ENCODE results near the gene COPS3. TPM values are rescaled to one million over a fixed set of nuclear protein-coding genes. Genes with fewer than 3 reads are reported as not detected.

The COPS3 gene
- total and polyA plus RNA-seq, 3 donors from 2014 or later, result 128 to 198 (median 134) TPM

GRCh38 chr17:17217995-17218394 is 63.1 kb downstream of the COPS3 start:
- H3K9me3 ChIP-seq, result no peaks in the 10 kb centered on the region
- no peak overlapping the region for H3K27ac ChIP-seq
- H3K36me3 ChIP-seq (ENCODE audit: low read depth, missing control alignments), result no peaks in the 10 kb centered on the region
- H3K4me3 ChIP-seq, result no peak overlapping the region
- no peaks in the 10 kb centered on the region for H3K4me1 ChIP-seq
- H3K27me3 ChIP-seq, result no peaks in the 10 kb centered on the region
- intact Hi-C loops (cut with DNase I; ENCODE audit: low total_unique reads), result no loop called here
- TF ChIP-seq CTCF (IDR thresholded peaks at IDR 0.05) (no peak), POLR2A (IDR thresholded peaks at IDR 0.05) (no peak)
- WGBS, 2 donors, result 86 to 95% methylated on average over 3 of the region's 3 CpGs
- DNase-seq, result no peak

- H3K27ac ChIP-seq, result no peak overlapping the region
- WGBS, 2 donors, result 86 to 89% methylated on average over 13 to 16 of the region's 16 CpGs
- H3K4me3 ChIP-seq, result no peak overlapping the region
- TF ChIP-seq CTCF (IDR thresholded peaks at IDR 0.05), result no peak
- TF ChIP-seq POLR2A (IDR thresholded peaks at IDR 0.05), result no peak
- no peaks in the 10 kb centered on the region for H3K27me3 ChIP-seq
- no peaks in the 10 kb centered on the region for H3K9me3 ChIP-seq
- H3K36me3 ChIP-seq (ENCODE audit: low read depth, missing control alignments), result no peaks in the 10 kb centered on the region
- no peaks in the 10 kb centered on the region for H3K4me1 ChIP-seq
- DNase-seq, result no peak
- intact Hi-C loops (cut with DNase I; ENCODE audit: low total_unique reads), result no loop called here
Observed at GRCh38 chr17:17216776-17217175, 64.3 kb downstream of the COPS3 start.

- H3K9me3 ChIP-seq, result no peaks in the 10 kb centered on the region
- no peak overlapping the region for H3K27ac ChIP-seq
- intact Hi-C loops (cut with DNase I; ENCODE audit: low total_unique reads), result no loop called here
- no peaks in the 10 kb centered on the region for H3K4me1 ChIP-seq
- H3K4me3 ChIP-seq, result no peak overlapping the region
- no peaks in the 10 kb centered on the region for H3K27me3 ChIP-seq
- DNase-seq, result no peak
- WGBS, 2 donors, result 80 to 100% methylated on average over 5 to 17 of the region's 17 CpGs
- H3K36me3 ChIP-seq (ENCODE audit: low read depth, missing control alignments), result no peaks in the 10 kb centered on the region
- no peak for TF ChIP-seq POLR2A (IDR thresholded peaks at IDR 0.05)
- TF ChIP-seq CTCF (IDR thresholded peaks at IDR 0.05), result no peak
Observed at GRCh38 chr17:17216236-17216635, 64.8 kb downstream of the COPS3 start.

- no peak for DNase-seq
- H3K9me3 ChIP-seq, result no peaks in the 10 kb centered on the region
- H3K36me3 ChIP-seq (ENCODE audit: low read depth, missing control alignments), result no peaks in the 10 kb centered on the region
- H3K27me3 ChIP-seq, result no peaks in the 10 kb centered on the region
- 76 to 86% methylated on average over 6 to 8 of the region's 8 CpGs for WGBS, 2 donors
- no peaks in the 10 kb centered on the region for H3K4me1 ChIP-seq
- TF ChIP-seq CTCF (IDR thresholded peaks at IDR 0.05) (no peak), POLR2A (IDR thresholded peaks at IDR 0.05) (no peak)
- H3K27ac ChIP-seq, result no peak overlapping the region
- intact Hi-C loops (cut with DNase I; ENCODE audit: low total_unique reads), result no loop called here
- H3K4me3 ChIP-seq, result no peak overlapping the region
Observed at GRCh38 chr17:17215575-17215974, 65.5 kb downstream of the COPS3 start.

- no peak for TF ChIP-seq POLR2A (IDR thresholded peaks at IDR 0.05)
- no peak for TF ChIP-seq CTCF (IDR thresholded peaks at IDR 0.05)
- Histone ChIP-seq H3K27me3 (no peaks in the 10 kb centered on the region), H3K27ac (no peak overlapping the region), H3K4me3 (no peak overlapping the region), H3K4me1 (no peaks in the 10 kb centered on the region), H3K9me3 (no peaks in the 10 kb centered on the region), H3K36me3 (ENCODE audit: low read depth, missing control alignments) (no peaks in the 10 kb centered on the region)
- DNase-seq, result no peak
- intact Hi-C loops (cut with DNase I; ENCODE audit: low total_unique reads), result no loop called here
- WGBS, 2 donors, result 84 to 88% methylated on average over 25 to 27 of the region's 27 CpGs
Observed at GRCh38 chr17:17214646-17215436, 66.2 kb downstream of the COPS3 start.
